ENCODE measurements around the gene GOPC.
A peak's percentile ranks its signal among the peaks of the same experiment; 100 is the strongest.

GOPC gene

GRCh38 chr6:117607511-117607910 is 5.2 kb upstream of the GOPC start:
- Mint-ChIP-seq H3K27me3 (peaks cover 6 to 9% of the 10 kb centered on the region in 2 donors), H3K4me3 (no peak overlapping the region), H3K4me1 (ENCODE audit: low read depth in 2 of 2) (peaks cover 8 to 11% of the 10 kb centered on the region in 2 donors), H3K27ac (no peak overlapping the region), H3K9me3 (no peaks in the 10 kb centered on the region), H3K36me3 (ENCODE audit: insufficient read depth) (no peaks in the 10 kb centered on the region)
- no peak for ATAC-seq (replicated peaks)
- DNase-seq: no peak

- peak; percentile 41 to 46 (median 44) for DNase-seq
- Mint-ChIP-seq H3K36me3 (ENCODE audit: insufficient read depth) (peaks cover 10% of the 10 kb centered on the region), H3K4me1 (ENCODE audit: low read depth in 2 of 2) (peaks cover 20 to 27% of the 10 kb centered on the region in 2 donors), H3K9me3 (no peaks in the 10 kb centered on the region), H3K27me3 (peaks cover 6 to 9% of the 10 kb centered on the region in 2 donors), H3K27ac (no peak overlapping the region), H3K4me3 (no peak overlapping the region)
- peak; percentile 13 for ATAC-seq (replicated peaks)
Measured at GRCh38 chr6:117605169-117605826, 3.0 kb upstream of the GOPC start.

- no peak overlapping the region for H3K4me3 Mint-ChIP-seq
- H3K36me3 Mint-ChIP-seq (ENCODE audit: insufficient read depth): peaks cover 13% of the 10 kb centered on the region
- no peaks in the 10 kb centered on the region for H3K9me3 Mint-ChIP-seq
- no peak for ATAC-seq (replicated peaks)
- DNase-seq: no peak
- peaks cover 27 to 37% of the 10 kb centered on the region in 2 donors for H3K4me1 Mint-ChIP-seq (ENCODE audit: low read depth in 2 of 2)
- H3K27me3 Mint-ChIP-seq: peaks cover 0 to 6% of the 10 kb centered on the region in 2 donors
- no peak overlapping the region for H3K27ac Mint-ChIP-seq
Measured at GRCh38 chr6:117603821-117604220, 1.5 kb upstream of the GOPC start.

- H3K36me3 Mint-ChIP-seq (ENCODE audit: insufficient read depth): peaks cover 13% of the 10 kb centered on the region
- H3K4me1 Mint-ChIP-seq (ENCODE audit: low read depth in 2 of 2): peaks cover 31 to 42% of the 10 kb centered on the region in 2 donors
- no peak for DNase-seq
- peak overlapping the region; percentile 99 for H3K4me3 Mint-ChIP-seq
- no peak for ATAC-seq (replicated peaks)
- peak overlapping the region; percentile 97 to 98 for H3K27ac Mint-ChIP-seq
- no peaks in the 10 kb centered on the region for H3K9me3 Mint-ChIP-seq
- H3K27me3 Mint-ChIP-seq: peaks cover 0 to 5% of the 10 kb centered on the region in 2 donors
Measured at GRCh38 chr6:117602899-117603588, 733 bp upstream of the GOPC start.

GRCh38 chr6:117601811-117602150 is 530 bp downstream of the GOPC start:
- H3K9me3 Mint-ChIP-seq: no peaks in the 10 kb centered on the region
- DNase-seq: peak in 1 of 3 experiments; percentile 7
- peak overlapping the region; percentile 97 to 98 for H3K27ac Mint-ChIP-seq
- no peaks in the 10 kb centered on the region for H3K27me3 Mint-ChIP-seq
- peak overlapping the region; percentile 99 for H3K4me3 Mint-ChIP-seq
- peaks cover 31 to 45% of the 10 kb centered on the region in 2 donors for H3K4me1 Mint-ChIP-seq (ENCODE audit: low read depth in 2 of 2)
- peaks cover 18% of the 10 kb centered on the region for H3K36me3 Mint-ChIP-seq (ENCODE audit: insufficient read depth)
- peak; percentile 5 for ATAC-seq (replicated peaks)

GRCh38 chr6:117600008-117600743 is 2.1 kb downstream of the GOPC start:
- ATAC-seq (replicated peaks): no peak
- DNase-seq: no peak
- Mint-ChIP-seq H3K27ac (no peak overlapping the region), H3K9me3 (no peaks in the 10 kb centered on the region), H3K36me3 (ENCODE audit: insufficient read depth) (peaks cover 18% of the 10 kb centered on the region), H3K27me3 (no peaks in the 10 kb centered on the region), H3K4me3 (peak overlapping the region; percentile 99), H3K4me1 (ENCODE audit: low read depth in 2 of 2) (peaks cover 32 to 48% of the 10 kb centered on the region in 2 donors)

- ATAC-seq (replicated peaks): no peak
- H3K27me3 Mint-ChIP-seq: no peaks in the 10 kb centered on the region
- peaks cover 18% of the 10 kb centered on the region for H3K36me3 Mint-ChIP-seq (ENCODE audit: insufficient read depth)
- DNase-seq: no peak
- no peak overlapping the region for H3K27ac Mint-ChIP-seq
- no peak overlapping the region for H3K4me3 Mint-ChIP-seq
- H3K4me1 Mint-ChIP-seq (ENCODE audit: low read depth in 2 of 2): peaks cover 29 to 45% of the 10 kb centered on the region in 2 donors
- no peaks in the 10 kb centered on the region for H3K9me3 Mint-ChIP-seq
Measured at GRCh38 chr6:117597755-117598154, 4.6 kb downstream of the GOPC start.

- peaks cover 19 to 30% of the 10 kb centered on the region in 2 donors for H3K4me1 Mint-ChIP-seq (ENCODE audit: low read depth in 2 of 2)
Measured at GRCh38 chr6:117595099-117595923, 7.0 kb downstream of the GOPC start.

GRCh38 chr6:117592983-117593759 is 9.1 kb downstream of the GOPC start:
- Mint-ChIP-seq H3K27me3 (no peaks in the 10 kb centered on the region), H3K9me3 (no peaks in the 10 kb centered on the region), H3K4me3 (no peak overlapping the region), H3K27ac (no peak overlapping the region), H3K4me1 (ENCODE audit: low read depth in 2 of 2) (peaks cover 8 to 18% of the 10 kb centered on the region in 2 donors), H3K36me3 (ENCODE audit: insufficient read depth) (peaks cover 17% of the 10 kb centered on the region)
- DNase-seq (no peak), ATAC-seq (replicated peaks) (no peak)

More at GRCh38 chr6:117595099-117595923, 7.0 kb downstream of the GOPC start:
- Mint-ChIP-seq H3K36me3 (ENCODE audit: insufficient read depth) (peaks cover 11% of the 10 kb centered on the region), H3K27ac (no peak overlapping the region), H3K9me3 (no peaks in the 10 kb centered on the region), H3K27me3 (no peaks in the 10 kb centered on the region), H3K4me3 (no peak overlapping the region)
- ATAC-seq (replicated peaks) (no peak), DNase-seq (no peak)

- Mint-ChIP-seq H3K27me3 (no peaks in the 10 kb centered on the region), H3K36me3 (ENCODE audit: insufficient read depth) (peaks cover 12% of the 10 kb centered on the region), H3K9me3 (no peaks in the 10 kb centered on the region), H3K4me1 (ENCODE audit: low read depth in 2 of 2) (peaks cover 12 to 21% of the 10 kb centered on the region in 2 donors), H3K4me3 (no peak overlapping the region), H3K27ac (no peak overlapping the region)
- ATAC-seq (replicated peaks) (no peak), DNase-seq (no peak)
Measured at GRCh38 chr6:117591405-117591804, 10.9 kb downstream of the GOPC start.

- Mint-ChIP-seq H3K4me3 (no peak overlapping the region), H3K27me3 (no peaks in the 10 kb centered on the region), H3K4me1 (ENCODE audit: low read depth in 2 of 2) (peaks cover 13 to 19% of the 10 kb centered on the region in 2 donors), H3K36me3 (ENCODE audit: insufficient read depth) (peaks cover 14% of the 10 kb centered on the region), H3K27ac (no peak overlapping the region), H3K9me3 (no peaks in the 10 kb centered on the region)
- ATAC-seq (replicated peaks) (no peak), DNase-seq (no peak)
Measured at GRCh38 chr6:117590447-117590846, 11.9 kb downstream of the GOPC start.

- Mint-ChIP-seq H3K4me3 (no peak overlapping the region), H3K27ac (peak overlapping the region in 1 of 2 donors; percentile 10), H3K9me3 (no peaks in the 10 kb centered on the region), H3K4me1 (ENCODE audit: low read depth in 2 of 2) (peaks cover 28 to 51% of the 10 kb centered on the region in 2 donors), H3K27me3 (no peaks in the 10 kb centered on the region), H3K36me3 (ENCODE audit: insufficient read depth) (peaks cover 15% of the 10 kb centered on the region)
- no peak for DNase-seq
- no peak for ATAC-seq (replicated peaks)
Measured at GRCh38 chr6:117585647-117586046, 16.7 kb downstream of the GOPC start.

Data from effector memory CD8-positive, alpha-beta T cell (primary cell).